GM19467 (cell line): Measurements from ENCODE around the gene RNF39.
A peak's percentile ranks its signal among the peaks of the same experiment; 100 is the strongest.
"Not testable (repeated sequence)": the region's sequence is repeated elsewhere in the genome, so short reads cannot be mapped to it uniquely, and the experiment has no call there.

Experiments used
- ATAC-seq: cut with Tn5 transposase; IDR thresholded peaks from one replicate; pipeline ENCODE4 v1.9.1; 2021; ENCODE audit warnings: mild to moderate bottlenecking, moderate library complexity; ENCODE audit not compliant: unreplicated experiment

The RNF39 gene

GRCh38 chr6:30062471-30063178 lies 12.9 kb downstream of the RNF39 start:
- no peak for ATAC-seq

- ATAC-seq = no peak
Observed at GRCh38 chr6:30061858-30062458, 13.6 kb downstream of the RNF39 start.

- peak; percentile 72 for ATAC-seq
Observed at GRCh38 chr6:30061092-30061857, 14.3 kb downstream of the RNF39 start, which contains the start of gene POLR1H. TSS of gene POLR1H (plus strand) at chr6:30061265. CDS start at chr6:30061525, 260 bp downstream.

GRCh38 chr6:30060606-30061091 lies 14.9 kb downstream of the RNF39 start:
- ATAC-seq = peak; percentile 19

GRCh38 chr6:30055513-30055912 lies 20.1 kb downstream of the RNF39 start:
- no peak for ATAC-seq

- ATAC-seq = no peak
Observed at GRCh38 chr6:30053682-30054081, 21.9 kb downstream of the RNF39 start.

- ATAC-seq = no peak
Observed at GRCh38 chr6:30047220-30047619, 28.3 kb downstream of the RNF39 start.

- ATAC-seq = no peak
Observed at GRCh38 chr6:30044630-30045029, 30.9 kb downstream of the RNF39 start.

- no peak for ATAC-seq
Observed at GRCh38 chr6:30043744-30044143, 31.8 kb downstream of the RNF39 start.

GRCh38 chr6:30042914-30043313 lies 32.7 kb downstream of the RNF39 start:
- no peak for ATAC-seq

GRCh38 chr6:30042476-30042875 lies 33.1 kb downstream of the RNF39 start:
- no peak for ATAC-seq

- ATAC-seq = no peak
Observed at GRCh38 chr6:30041821-30042220, 33.7 kb downstream of the RNF39 start.

GRCh38 chr6:30041221-30041620 lies 34.3 kb downstream of the RNF39 start:
- ATAC-seq = no peak

GRCh38 chr6:30037182-30037788 lies 38.3 kb downstream of the RNF39 start:
- no peak for ATAC-seq

- ATAC-seq = no peak
Observed at GRCh38 chr6:30035784-30036183, 39.8 kb downstream of the RNF39 start.

GRCh38 chr6:30033440-30033839 lies 42.1 kb downstream of the RNF39 start:
- not testable (repeated sequence) for ATAC-seq

GRCh38 chr6:30031381-30031780 lies 44.2 kb downstream of the RNF39 start:
- ATAC-seq = no peak

- ATAC-seq = no peak
Observed at GRCh38 chr6:30029588-30029987, 46.0 kb downstream of the RNF39 start.

- ATAC-seq = no peak
Observed at GRCh38 chr6:30025186-30025585, 50.4 kb downstream of the RNF39 start.

- not testable (repeated sequence) for ATAC-seq
Observed at GRCh38 chr6:30022712-30023111, 52.9 kb downstream of the RNF39 start.

- no peak for ATAC-seq
Observed at GRCh38 chr6:30022189-30022588, 53.4 kb downstream of the RNF39 start.
